Cardiac muscle cell (in vitro differentiated cells and primary cell): ENCODE measurements around the gene KIRREL3. TPM values are rescaled to one million over a fixed set of nuclear protein-coding genes. Genes with fewer than 3 reads are reported as not detected.
"Not testable (repeated sequence)": the region's sequence is repeated elsewhere in the genome, so short reads cannot be mapped to it uniquely, and the experiment has no call there.

Experiments used
- DNase-seq, 2 donors: peaks; one replicate each; pipeline versions ENCODE4 v3.0.0 to v3.0.0-alpha.2; 2010 to 2017; ENCODE audit warnings: low read depth in 1 of 2, low spot score in 1 of 2
- H3K27ac ChIP-seq: fragments of 200-600 bp; sonication (generic); 2 replicates; pipeline ENCODE4 v1.5.1; 2016
- H3K27me3 ChIP-seq: fragments of 200-600 bp; sonication (generic); 2 replicates; pipeline ENCODE4 v1.6.0; 2016; ENCODE audit warnings: control low read depth
- H3K36me3 ChIP-seq: fragments of 200-600 bp; sonication (generic); 2 replicates; pipeline ENCODE4 v1.5.1; 2016; ENCODE audit warnings: control low read depth
- H3K4me1 ChIP-seq: fragments of 200-600 bp; sonication (generic); 2 replicates; pipeline ENCODE4 v1.8.1; 2017; ENCODE audit warnings: low read depth, mild to moderate bottlenecking, mixed run types
- H3K4me3 ChIP-seq: fragments of 200-600 bp; sonication (generic); 2 replicates; pipeline ENCODE4 v1.5.1; 2016; ENCODE audit warnings: mild to moderate bottlenecking
- H3K9me3 ChIP-seq: fragments of 200-600 bp; sonication (generic); 2 replicates; pipeline ENCODE4 v1.5.1; 2017; ENCODE audit warnings: low read depth, mild to moderate bottlenecking, control low read depth
- CTCF ChIP-seq: IDR thresholded peaks from 2 replicates; pipeline ENCODE4 v1.5.1; 2012; ENCODE audit warnings: low read depth, mild to moderate bottlenecking, low read length
- polyA plus RNA-seq: library from polyadenylated mRNA; unstranded; fragments of >200 nt; fragmentation: Nextera tagmentation; extraction: Ambion mirVana; gene quantifications from 2 replicates; pipeline ENCODE4 v1.2.1, GENCODE V29; 2016
- total RNA-seq: library from RNA; depleted of rRNA; stranded (reverse); fragments of >200 nt; gene quantifications from 2 replicates; pipeline ENCODE4 v1.2.3, GENCODE V29; 2016

KIRREL3 gene
- total and polyA plus RNA-seq, 2 experiments from 2014 or later: 0.12 to 0.89 TPM

GRCh38 chr11:126391970-126392632, 608.5 kb downstream of the KIRREL3 start:
- peak; percentile 41 to 59 for DNase-seq
- H3K9me3 ChIP-seq: no peaks in the 10 kb centered on the region
- H3K36me3 ChIP-seq: no peaks in the 10 kb centered on the region
- peaks cover 30% of the 10 kb centered on the region for H3K4me1 ChIP-seq
- H3K27ac ChIP-seq: peak overlapping the region; percentile 27
- H3K4me3 ChIP-seq: no peak overlapping the region
- H3K27me3 ChIP-seq: no peaks in the 10 kb centered on the region
- TF ChIP-seq CTCF: peak; percentile 24

DNA sequence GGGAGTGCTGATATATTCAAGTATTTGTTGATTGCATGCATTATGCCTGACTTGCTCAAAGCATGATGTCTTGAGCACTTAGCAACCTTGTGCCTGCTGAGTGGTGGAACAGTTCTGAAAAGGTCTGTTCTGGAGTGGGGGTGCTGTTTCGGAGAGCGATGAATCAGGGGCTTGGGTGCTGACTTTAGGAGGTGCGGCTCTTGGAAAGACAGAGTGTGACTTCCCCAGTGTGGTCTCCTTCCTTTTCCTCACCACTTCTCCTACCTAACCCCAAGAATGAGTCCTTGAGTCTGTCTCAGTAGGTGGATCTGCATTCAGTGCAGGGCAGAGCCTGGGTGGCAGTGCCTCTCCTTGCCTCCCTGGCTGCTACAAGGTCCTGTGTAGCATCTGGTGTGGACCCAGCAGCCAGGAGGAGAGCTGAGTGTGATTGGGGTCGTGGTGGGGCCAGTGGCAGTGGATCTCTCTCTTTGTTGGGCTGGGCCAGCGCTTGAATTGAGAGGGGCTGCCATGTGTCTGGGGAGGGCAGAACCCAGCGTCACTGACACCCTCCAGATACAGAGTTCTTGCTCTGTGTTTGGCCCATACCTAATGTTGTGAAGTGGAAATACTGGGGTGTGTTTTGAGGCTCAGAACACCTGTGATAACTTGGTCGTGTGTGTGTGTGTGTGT, 609.1 kb downstream of the KIRREL3 start:
- TF ChIP-seq CTCF: no peak
- H3K9me3 ChIP-seq: no peaks in the 10 kb centered on the region
- peaks cover 33% of the 10 kb centered on the region for H3K4me1 ChIP-seq
- H3K36me3 ChIP-seq: no peaks in the 10 kb centered on the region
- peak overlapping the region; percentile 27 for H3K27ac ChIP-seq
- no peaks in the 10 kb centered on the region for H3K27me3 ChIP-seq
- H3K4me3 ChIP-seq: no peak overlapping the region
- DNase-seq: no peak

DNA sequence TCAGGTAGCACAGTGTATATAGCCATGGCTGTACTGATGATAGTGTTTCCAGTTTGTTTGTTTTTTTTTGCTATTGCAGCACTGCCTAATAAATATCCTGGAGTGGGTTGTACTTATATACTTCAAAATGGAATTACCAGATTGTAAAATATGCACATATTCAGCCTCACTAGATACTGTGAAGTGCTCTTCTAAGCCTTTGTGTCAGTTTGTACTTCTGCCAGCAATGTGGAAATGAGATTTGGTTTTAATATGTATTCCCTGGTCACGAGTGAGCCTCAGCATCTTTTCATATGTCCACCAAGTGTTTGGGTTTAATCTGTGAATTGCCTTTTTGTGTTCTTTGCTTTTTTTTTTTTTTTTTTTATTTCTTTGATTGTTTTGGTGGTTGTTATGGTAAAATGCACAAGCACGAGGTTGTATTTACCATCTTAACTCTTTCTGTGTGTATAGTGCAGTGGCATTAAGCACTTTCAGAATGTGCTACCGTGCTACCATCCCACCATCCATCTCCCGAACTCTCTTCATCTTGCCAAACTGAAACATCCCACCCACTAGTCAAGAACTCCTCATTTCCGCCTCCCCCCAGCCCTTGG, 610.2 kb downstream of the KIRREL3 start:
- Histone ChIP-seq H3K4me3 (no peak overlapping the region), H3K27ac (no peak overlapping the region), H3K9me3 (no peaks in the 10 kb centered on the region), H3K4me1 (peaks cover 35% of the 10 kb centered on the region), H3K27me3 (no peaks in the 10 kb centered on the region), H3K36me3 (no peaks in the 10 kb centered on the region)
- DNase-seq: peak in 1 of 2 donors; percentile 12
- TF ChIP-seq CTCF: no peak

DNA sequence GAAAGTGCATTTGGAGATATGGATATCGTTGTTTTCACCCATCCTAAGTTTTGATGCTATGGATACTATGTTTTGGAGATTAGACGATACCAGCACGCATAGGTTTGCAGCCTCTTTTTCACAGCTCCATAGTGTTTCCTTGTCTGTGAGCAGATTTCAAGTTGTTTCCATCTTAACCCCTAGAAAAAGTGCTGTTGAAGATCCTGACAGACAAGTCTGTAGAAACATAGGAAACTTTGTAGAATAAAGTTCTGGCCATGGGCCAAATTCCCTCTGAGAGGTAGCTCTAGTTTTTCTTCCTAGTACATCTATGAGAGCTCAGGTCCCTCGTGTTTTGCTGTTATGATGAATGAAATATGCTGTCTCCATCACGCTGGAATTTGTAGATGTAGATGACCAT, 612.7 kb downstream of the KIRREL3 start:
- peak in 1 of 2 donors; percentile 12 for DNase-seq
- Histone ChIP-seq H3K27ac (no peak overlapping the region), H3K36me3 (no peaks in the 10 kb centered on the region), H3K4me3 (no peak overlapping the region), H3K9me3 (no peaks in the 10 kb centered on the region), H3K27me3 (no peaks in the 10 kb centered on the region), H3K4me1 (peaks cover 25% of the 10 kb centered on the region)
- TF ChIP-seq CTCF: no peak

GRCh38 chr11:126386729-126387071, 613.9 kb downstream of the KIRREL3 start:
- not testable (repeated sequence) for H3K9me3 ChIP-seq, H3K36me3 ChIP-seq, H3K27ac ChIP-seq, H3K4me3 ChIP-seq, H3K27me3 ChIP-seq
- H3K4me1 ChIP-seq: peaks cover 15% of the 10 kb centered on the region
- peak in 1 of 2 donors; percentile 24 for DNase-seq
